ENCODE data around the gene GNG11.

The GNG11 gene

GRCh38 chr7:93949423-93949822 is 27.9 kb downstream of the GNG11 start:
- DNase-seq, result no peak

- no peak for DNase-seq
Observed at GRCh38 chr7:93955304-93955703, 33.8 kb downstream of the GNG11 start.

GRCh38 chr7:93957767-93958166 is 36.2 kb downstream of the GNG11 start:
- no peak for DNase-seq

- DNase-seq, result no peak
Observed at GRCh38 chr7:93958216-93958615, 36.7 kb downstream of the GNG11 start.

- peak; percentile 20 for DNase-seq
Observed at GRCh38 chr7:93958651-93959050, 37.1 kb downstream of the GNG11 start.

GRCh38 chr7:93960986-93961385 is 39.5 kb downstream of the GNG11 start:
- DNase-seq, result no peak

- DNase-seq, result no peak
Observed at GRCh38 chr7:93964262-93964661, 42.7 kb downstream of the GNG11 start.

GRCh38 chr7:93964813-93965212 is 43.3 kb downstream of the GNG11 start:
- DNase-seq, result no peak

- no peak for DNase-seq
Observed at GRCh38 chr7:93968911-93969620, 47.5 kb downstream of the GNG11 start.

GRCh38 chr7:93972029-93972725 is 50.6 kb downstream of the GNG11 start:
- no peak for DNase-seq

GRCh38 chr7:93973134-93973533 is 51.6 kb downstream of the GNG11 start:
- DNase-seq, result no peak

- no peak for DNase-seq
Observed at GRCh38 chr7:93977211-93977950, 55.8 kb downstream of the GNG11 start.
